ENCODE measurements around the gene SCD5. TPM values are rescaled to one million over a fixed set of nuclear protein-coding genes. Genes with fewer than 3 reads are reported as not detected.

The SCD5 gene
- total RNA-seq, 1 donor = 6.9 TPM

- DNase-seq (ENCODE audit: low read depth) = peak; percentile 29
- H3K4me3 ChIP-seq (ENCODE audit: low read depth, low read length) = no peak overlapping the region
- TF ChIP-seq, protein P1, sequence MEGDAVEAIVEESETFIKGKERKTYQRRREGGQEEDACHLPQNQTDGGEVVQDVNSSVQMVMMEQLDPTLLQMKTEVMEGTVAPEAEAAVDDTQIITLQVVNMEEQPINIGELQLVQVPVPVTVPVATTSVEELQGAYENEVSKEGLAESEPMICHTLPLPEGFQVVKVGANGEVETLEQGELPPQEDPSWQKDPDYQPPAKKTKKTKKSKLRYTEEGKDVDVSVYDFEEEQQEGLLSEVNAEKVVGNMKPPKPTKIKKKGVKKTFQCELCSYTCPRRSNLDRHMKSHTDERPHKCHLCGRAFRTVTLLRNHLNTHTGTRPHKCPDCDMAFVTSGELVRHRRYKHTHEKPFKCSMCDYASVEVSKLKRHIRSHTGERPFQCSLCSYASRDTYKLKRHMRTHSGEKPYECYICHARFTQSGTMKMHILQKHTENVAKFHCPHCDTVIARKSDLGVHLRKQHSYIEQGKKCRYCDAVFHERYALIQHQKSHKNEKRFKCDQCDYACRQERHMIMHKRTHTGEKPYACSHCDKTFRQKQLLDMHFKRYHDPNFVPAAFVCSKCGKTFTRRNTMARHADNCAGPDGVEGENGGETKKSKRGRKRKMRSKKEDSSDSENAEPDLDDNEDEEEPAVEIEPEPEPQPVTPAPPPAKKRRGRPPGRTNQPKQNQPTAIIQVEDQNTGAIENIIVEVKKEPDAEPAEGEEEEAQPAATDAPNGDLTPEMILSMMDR (IDR thresholded peaks at IDR 0.05; ENCODE audit: insufficient read depth, low read depth, low read length) = no peak
Observed at GRCh38 chr4:82733636-82734035, 65.0 kb downstream of the SCD5 start.

- TF ChIP-seq, protein P1 (IDR thresholded peaks at IDR 0.05; ENCODE audit: insufficient read depth, low read depth, low read length) = no peak
- no peak overlapping the region for H3K4me3 ChIP-seq (ENCODE audit: low read depth, low read length)
- DNase-seq (ENCODE audit: low read depth) = no peak
Observed at GRCh38 chr4:82728301-82728700, 70.3 kb downstream of the SCD5 start.

GRCh38 chr4:82726596-82726995 lies 72.0 kb downstream of the SCD5 start:
- TF ChIP-seq, protein P1 (IDR thresholded peaks at IDR 0.05; ENCODE audit: insufficient read depth, low read depth, low read length) = no peak
- no peak for DNase-seq (ENCODE audit: low read depth)
- no peak overlapping the region for H3K4me3 ChIP-seq (ENCODE audit: low read depth, low read length)

GRCh38 chr4:82721819-82722423 lies 76.7 kb downstream of the SCD5 start:
- no peak overlapping the region for H3K4me3 ChIP-seq (ENCODE audit: low read depth, low read length)
- TF ChIP-seq, protein P1 (IDR thresholded peaks at IDR 0.05; ENCODE audit: insufficient read depth, low read depth, low read length) = peak; percentile 33
- no peak for DNase-seq (ENCODE audit: low read depth)

DNA sequence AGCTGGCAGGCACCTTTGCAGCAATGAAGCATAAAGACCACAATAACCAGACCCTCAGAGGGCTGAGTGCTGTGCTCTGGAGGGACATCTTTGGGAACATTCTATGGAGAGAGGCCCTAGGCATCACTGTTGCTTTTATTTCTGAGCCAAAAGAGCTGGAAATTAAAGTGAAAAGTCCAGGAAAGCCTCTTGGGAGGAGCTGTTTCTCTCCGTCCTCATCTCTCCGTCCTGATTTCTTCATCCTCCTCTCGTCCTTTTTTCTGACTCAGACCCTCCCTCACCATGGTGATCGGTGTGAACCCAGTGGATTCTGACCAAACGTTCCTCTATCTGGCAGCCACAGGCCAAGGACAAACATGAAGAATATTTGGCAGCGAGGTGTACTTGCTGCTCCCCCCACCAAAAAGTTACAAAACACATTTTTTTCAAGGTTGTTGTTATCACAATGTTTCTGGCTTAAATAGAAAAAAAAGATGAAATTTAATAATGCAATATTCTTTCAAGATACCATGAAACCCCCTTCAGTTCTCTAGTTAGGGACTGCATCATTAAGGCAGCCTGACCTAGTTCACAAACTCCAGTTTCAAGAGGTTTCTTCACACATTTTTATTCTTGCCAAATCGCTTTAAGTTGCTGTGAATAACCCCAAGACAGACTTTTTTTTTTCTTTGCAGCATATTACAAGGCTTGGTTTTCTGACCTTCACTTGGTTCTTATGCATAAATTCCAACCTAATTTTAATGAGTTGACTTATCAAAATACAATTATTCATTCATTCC lies 80.2 kb downstream of the SCD5 start:
- TF ChIP-seq, protein P1 (IDR thresholded peaks at IDR 0.05; ENCODE audit: insufficient read depth, low read depth, low read length) = no peak

GRCh38 chr4:82715731-82716617 lies 82.6 kb downstream of the SCD5 start:
- TF ChIP-seq, protein P1 (IDR thresholded peaks at IDR 0.05; ENCODE audit: insufficient read depth, low read depth, low read length) = no peak
- peak; percentile 12 for DNase-seq (ENCODE audit: low read depth)
- H3K4me3 ChIP-seq (ENCODE audit: low read depth, low read length) = no peak overlapping the region

More for the DNA sequence above, 80.2 kb downstream of the SCD5 start:
- no peak overlapping the region for H3K4me3 ChIP-seq (ENCODE audit: low read depth, low read length)
- DNase-seq (ENCODE audit: low read depth) = no peak

Data from fibroblast of villous mesenchyme (primary cell).